Gastroesophageal sphincter (tissue), 4 donors: ENCODE results near the gene MORN4. TPM values are rescaled to one million over a fixed set of nuclear protein-coding genes. Genes with fewer than 3 reads are reported as not detected.

Source experiments
- ATAC-seq: fragments of 150-250 bp; one replicate; pipeline ENCODE4 v1.9.1; 2016; ENCODE audit warnings: mild to moderate bottlenecking, moderate library complexity
- H3K27ac ChIP-seq, 4 donors: fragments of 200-600 bp; sonication (generic) in 3 of 4; 1 replicate in 3 of 4; 2 replicates in 1 of 4; pipeline ENCODE4 v1.5.1; 2016 to 2019
- H3K27me3 ChIP-seq: fragments of 200-600 bp; sonication (generic); one replicate; pipeline ENCODE4 v1.5.1; 2019
- H3K36me3 ChIP-seq, 2 donors: fragments of 200-600 bp; sonication (generic); one replicate each; pipeline ENCODE4 v1.5.1; 2019; ENCODE audit warnings: control low read depth in 1 of 2
- H3K4me1 ChIP-seq, 3 donors: fragments of 200-600 bp; sonication (generic); 1 replicate in 2 of 3; 2 replicates in 1 of 3; pipeline ENCODE4 v1.5.1; 2016 to 2019; ENCODE audit warnings: control low read depth in 2 of 3
- H3K4me3 ChIP-seq, 2 donors: fragments of 200-600 bp; sonication (generic); one replicate each; pipeline ENCODE4 v1.5.1; 2019; ENCODE audit warnings: mild to moderate bottlenecking in 1 of 2, moderate library complexity in 1 of 2
- H3K9me3 ChIP-seq, 3 donors: fragments of 200-600 bp; sonication (generic); one replicate each; pipeline ENCODE4 v1.5.1; 2017 to 2019; ENCODE audit warnings: control low read depth in 2 of 3
- EP300 ChIP-seq: sonication (generic); formaldehyde crosslinking; IDR thresholded peaks from one replicate; pipeline ENCODE4 v1.6.1; 2017; ENCODE audit warnings: antibody characterized with exemption, mild to moderate bottlenecking
- POLR2A ChIP-seq, 2 donors: fragments of 450-650 bp; IDR thresholded peaks; one replicate each; pipeline ENCODE4 v1.6.1; 2017; ENCODE audit warnings: antibody characterized with exemption in 2 of 2, mild to moderate bottlenecking in 2 of 2, moderate library complexity in 1 of 2
- POLR2AphosphoS5 ChIP-seq: sonication (generic); formaldehyde crosslinking; IDR thresholded peaks from one replicate; pipeline ENCODE4 v1.6.1; 2017; ENCODE audit warnings: antibody characterized with exemption
- WGBS, 2 donors: methylation state at CpG; one replicate each; pipeline ENCODE4 v1.1.5; 2018; ENCODE audit warnings: low coverage in 1 of 2; 5-methylcytosine and 5-hydroxymethylcytosine counted together
- total RNA-seq, 4 donors: library from RNA; depleted of rRNA; stranded (reverse); fragments of >200 nt; gene quantifications; one replicate each; pipeline ENCODE4 v1.1.0, GENCODE V29; 2016
- TF ChIP-seq, protein P1 (sequence below), 4 experiments: fragments of 200-600 bp in 2 of 4; fragments of 450-650 bp in 2 of 4; sonication (generic) in 1 of 4; IDR thresholded peaks; one replicate each; pipeline ENCODE4 v1.5.1; 2017 to 2019; ENCODE audit warnings: antibody characterized with exemption in 4 of 4, mild to moderate bottlenecking in 2 of 4, moderate library complexity in 2 of 4

The MORN4 gene
- total RNA-seq, 4 donors from 2014 or later: 1.2 to 10.3 (median 2.9) TPM

DNA sequence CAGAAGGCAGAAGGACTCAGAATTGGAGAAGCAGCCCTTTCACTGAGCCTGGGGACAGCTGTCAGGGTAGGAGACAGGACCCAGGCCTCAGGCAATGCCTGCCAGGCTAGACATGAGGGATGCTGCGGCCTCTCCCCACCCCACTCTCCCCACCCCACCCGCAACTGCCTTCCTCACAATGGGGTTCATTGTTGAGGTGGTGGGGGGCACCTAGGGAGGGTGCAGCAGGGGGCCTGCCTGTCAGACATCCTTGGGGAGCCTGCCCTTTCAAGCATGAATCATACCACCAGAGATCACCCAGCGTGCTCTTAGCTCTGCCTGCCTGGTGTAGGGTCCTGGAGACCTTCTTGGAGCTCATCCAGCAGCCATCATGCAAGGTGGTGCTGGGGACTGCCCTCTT is 43.8 kb downstream of the MORN4 start, which contains the start of gene C10orf62:
Gene C10orf62 (plus strand): TSS at position 243 of the 400 bp plus-strand sequence. CDS start 177 bp downstream, outside the sequence.
- no peaks in the 10 kb centered on the region for H3K36me3 ChIP-seq
- no peak within 1 kb of the TSS for H3K4me3 ChIP-seq
- TF ChIP-seq POLR2AphosphoS5: no peak
- TF ChIP-seq, protein P1, sequence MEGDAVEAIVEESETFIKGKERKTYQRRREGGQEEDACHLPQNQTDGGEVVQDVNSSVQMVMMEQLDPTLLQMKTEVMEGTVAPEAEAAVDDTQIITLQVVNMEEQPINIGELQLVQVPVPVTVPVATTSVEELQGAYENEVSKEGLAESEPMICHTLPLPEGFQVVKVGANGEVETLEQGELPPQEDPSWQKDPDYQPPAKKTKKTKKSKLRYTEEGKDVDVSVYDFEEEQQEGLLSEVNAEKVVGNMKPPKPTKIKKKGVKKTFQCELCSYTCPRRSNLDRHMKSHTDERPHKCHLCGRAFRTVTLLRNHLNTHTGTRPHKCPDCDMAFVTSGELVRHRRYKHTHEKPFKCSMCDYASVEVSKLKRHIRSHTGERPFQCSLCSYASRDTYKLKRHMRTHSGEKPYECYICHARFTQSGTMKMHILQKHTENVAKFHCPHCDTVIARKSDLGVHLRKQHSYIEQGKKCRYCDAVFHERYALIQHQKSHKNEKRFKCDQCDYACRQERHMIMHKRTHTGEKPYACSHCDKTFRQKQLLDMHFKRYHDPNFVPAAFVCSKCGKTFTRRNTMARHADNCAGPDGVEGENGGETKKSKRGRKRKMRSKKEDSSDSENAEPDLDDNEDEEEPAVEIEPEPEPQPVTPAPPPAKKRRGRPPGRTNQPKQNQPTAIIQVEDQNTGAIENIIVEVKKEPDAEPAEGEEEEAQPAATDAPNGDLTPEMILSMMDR (IDR thresholded peaks at IDR 0.05): no peak
- TF ChIP-seq EP300: no peak
- no peak for TF ChIP-seq POLR2A (IDR thresholded peaks at IDR 0.05)
- no peak within 1 kb of the TSS for H3K27ac ChIP-seq
- no peak for ATAC-seq
- peaks cover 0 to 16% (median 5%) of the 10 kb centered on the region in 3 donors for H3K4me1 ChIP-seq
- H3K9me3 ChIP-seq: no peaks in the 10 kb centered on the region
- no peaks in the 10 kb centered on the region for H3K27me3 ChIP-seq
- no CpG with 5 or more reads among the region's 3 CpGs for WGBS, 2 donors

- WGBS, 2 donors: 80% methylated on average over 1 of the region's 2 CpGs; no CpG with 5 or more reads in 1 of the 2 donors
- Histone ChIP-seq H3K27me3 (no peaks in the 10 kb centered on the region), H3K27ac (no peak overlapping the region), H3K4me3 (no peak overlapping the region), H3K4me1 (no peaks in the 10 kb centered on the region), H3K36me3 (no peaks in the 10 kb centered on the region), H3K9me3 (no peaks in the 10 kb centered on the region)
- TF ChIP-seq, protein P1 (IDR thresholded peaks at IDR 0.05): no peak
- no peak for TF ChIP-seq EP300
- no peak for TF ChIP-seq POLR2A (IDR thresholded peaks at IDR 0.05)
- no peak for TF ChIP-seq POLR2AphosphoS5
- no peak for ATAC-seq
These were observed 46.1 kb downstream of the MORN4 start for GRCh38 chr10:97587183-97587582.

DNA sequence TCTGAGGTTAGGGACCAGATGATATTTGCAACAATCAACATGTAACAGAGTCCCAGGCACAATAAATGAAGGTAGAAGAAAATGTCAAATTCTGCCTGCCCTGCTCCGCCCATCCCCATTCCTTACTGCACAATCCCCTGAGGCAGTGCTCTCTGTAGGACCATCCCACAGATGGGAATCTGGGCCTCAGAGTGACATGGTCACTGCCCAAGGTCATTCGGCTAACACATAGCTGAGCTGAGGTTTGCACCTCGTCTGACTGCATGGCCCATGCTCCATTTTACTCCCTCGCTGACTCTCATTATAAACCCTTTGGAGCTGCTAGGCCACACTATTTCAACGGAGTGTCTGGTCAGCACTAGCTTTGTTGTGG is 47.9 kb downstream of the MORN4 start:
- ATAC-seq: no peak

GRCh38 chr10:97584798-97585438 is 48.4 kb downstream of the MORN4 start:
- TF ChIP-seq POLR2A (IDR thresholded peaks at IDR 0.05) (no peak), POLR2AphosphoS5 (no peak), EP300 (no peak)
- TF ChIP-seq, protein P1 (IDR thresholded peaks at IDR 0.05): no peak
- Histone ChIP-seq H3K4me3 (no peak overlapping the region), H3K27me3 (no peaks in the 10 kb centered on the region), H3K27ac (peak overlapping the region in 1 of 4 donors; percentile 46), H3K9me3 (no peaks in the 10 kb centered on the region), H3K36me3 (no peaks in the 10 kb centered on the region), H3K4me1 (no peaks in the 10 kb centered on the region)
- whole genome bisulfite sequencing, 2 donors: 100% methylated on average over 1 of the region's 5 CpGs; no CpG with 5 or more reads in 1 of the 2 donors
- ATAC-seq: no peak

More for the DNA sequence above, 47.9 kb downstream of the MORN4 start:
- Histone ChIP-seq H3K27me3 (no peaks in the 10 kb centered on the region), H3K4me3 (no peak overlapping the region), H3K4me1 (no peaks in the 10 kb centered on the region), H3K9me3 (no peaks in the 10 kb centered on the region), H3K27ac (no peak overlapping the region), H3K36me3 (no peaks in the 10 kb centered on the region)
- WGBS, 2 donors: 90% methylated on average over 2 of the region's 5 CpGs; no CpG with 5 or more reads in 1 of the 2 donors
- TF ChIP-seq POLR2AphosphoS5 (no peak), POLR2A (IDR thresholded peaks at IDR 0.05) (no peak), EP300 (no peak)
- TF ChIP-seq, protein P1 (IDR thresholded peaks at IDR 0.05): no peak
